ENCODE measurements around the gene ATP8B4.

Gene ATP8B4

DNA sequence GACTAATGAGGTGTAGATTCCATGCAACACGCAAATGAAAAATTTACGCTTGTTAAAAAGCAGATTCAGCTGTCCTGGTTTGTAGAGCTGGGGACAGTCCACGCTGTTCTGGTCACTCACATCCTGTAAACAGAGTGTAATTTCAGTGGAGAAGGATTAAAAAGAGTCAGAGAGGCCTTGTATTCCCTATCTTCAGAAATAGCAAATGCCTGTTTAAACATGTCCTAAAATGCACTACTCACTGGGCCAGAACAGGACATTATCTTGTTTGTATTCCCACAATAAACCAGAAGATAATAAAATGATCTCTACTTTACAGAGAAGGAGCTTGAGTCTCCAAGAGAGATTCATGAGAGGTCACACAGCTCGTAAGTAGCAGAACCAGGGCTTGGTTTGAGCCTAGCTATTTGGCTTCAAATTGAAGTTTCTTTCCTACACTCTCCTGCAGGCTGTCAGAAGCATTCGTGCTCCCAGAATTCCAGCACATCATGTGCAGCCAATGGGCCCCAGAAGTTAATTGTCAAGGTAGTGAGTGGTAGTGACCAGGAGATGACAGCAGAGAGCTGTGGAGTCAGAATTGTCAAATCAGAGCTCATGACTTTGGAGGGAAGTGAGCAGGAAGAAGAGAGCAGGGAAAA, 242.5 kb downstream of the ATP8B4 start:
- DNase-seq (ENCODE audit: low read depth) = no peak
- TF ChIP-seq, protein P1, sequence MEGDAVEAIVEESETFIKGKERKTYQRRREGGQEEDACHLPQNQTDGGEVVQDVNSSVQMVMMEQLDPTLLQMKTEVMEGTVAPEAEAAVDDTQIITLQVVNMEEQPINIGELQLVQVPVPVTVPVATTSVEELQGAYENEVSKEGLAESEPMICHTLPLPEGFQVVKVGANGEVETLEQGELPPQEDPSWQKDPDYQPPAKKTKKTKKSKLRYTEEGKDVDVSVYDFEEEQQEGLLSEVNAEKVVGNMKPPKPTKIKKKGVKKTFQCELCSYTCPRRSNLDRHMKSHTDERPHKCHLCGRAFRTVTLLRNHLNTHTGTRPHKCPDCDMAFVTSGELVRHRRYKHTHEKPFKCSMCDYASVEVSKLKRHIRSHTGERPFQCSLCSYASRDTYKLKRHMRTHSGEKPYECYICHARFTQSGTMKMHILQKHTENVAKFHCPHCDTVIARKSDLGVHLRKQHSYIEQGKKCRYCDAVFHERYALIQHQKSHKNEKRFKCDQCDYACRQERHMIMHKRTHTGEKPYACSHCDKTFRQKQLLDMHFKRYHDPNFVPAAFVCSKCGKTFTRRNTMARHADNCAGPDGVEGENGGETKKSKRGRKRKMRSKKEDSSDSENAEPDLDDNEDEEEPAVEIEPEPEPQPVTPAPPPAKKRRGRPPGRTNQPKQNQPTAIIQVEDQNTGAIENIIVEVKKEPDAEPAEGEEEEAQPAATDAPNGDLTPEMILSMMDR (IDR thresholded peaks at IDR 0.05; ENCODE audit: insufficient read depth, low read depth, low read length, missing control alignments) = peak; percentile 51
- H3K4me3 ChIP-seq (ENCODE audit: low read depth, low read length) = no peak overlapping the region

DNA sequence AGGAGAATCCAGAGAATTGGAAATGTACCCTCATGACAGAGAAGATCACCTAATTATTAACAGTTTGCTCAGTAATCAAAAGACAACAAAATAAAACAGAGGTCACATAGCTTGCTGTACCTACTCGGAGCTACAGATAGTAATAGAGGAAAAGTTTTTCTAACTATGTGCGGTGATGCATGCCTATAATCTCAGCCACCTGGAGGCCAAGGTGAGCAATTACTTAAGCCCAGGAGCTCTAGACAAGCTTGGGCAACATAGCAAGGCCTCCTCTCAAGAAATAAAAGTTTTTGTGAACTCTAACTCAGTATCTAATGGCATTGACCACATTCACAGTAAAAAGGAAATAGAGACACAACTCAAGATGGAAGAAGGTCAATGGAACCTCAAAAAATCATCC, 243.6 kb downstream of the ATP8B4 start:
- H3K4me3 ChIP-seq (ENCODE audit: low read depth, low read length) = no peak overlapping the region
- TF ChIP-seq, protein P1 (IDR thresholded peaks at IDR 0.05; ENCODE audit: insufficient read depth, low read depth, low read length, missing control alignments) = peak; percentile 35
- DNase-seq (ENCODE audit: low read depth) = peak; percentile 28

DNA sequence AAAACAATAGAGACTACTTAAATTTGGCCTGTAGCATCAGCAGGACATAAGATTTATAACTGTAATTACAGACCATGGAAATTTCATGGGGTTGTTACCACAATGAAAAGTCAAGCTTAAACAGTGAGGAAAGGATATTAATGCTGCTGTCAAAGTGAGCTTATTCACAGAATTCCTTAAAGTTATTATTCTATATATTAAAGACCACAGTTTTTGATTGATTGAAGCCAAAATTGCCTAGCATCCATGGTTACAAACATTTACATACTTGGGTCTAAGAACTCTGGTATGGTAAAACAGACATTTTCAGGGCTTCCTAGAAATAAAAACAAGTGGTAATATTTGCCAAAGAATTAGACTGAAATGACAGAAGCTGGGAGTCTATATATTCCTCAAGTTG, 248.6 kb downstream of the ATP8B4 start:
- DNase-seq (ENCODE audit: low read depth) = no peak
- TF ChIP-seq, protein P1 (IDR thresholded peaks at IDR 0.05; ENCODE audit: insufficient read depth, low read depth, low read length, missing control alignments) = no peak
- no peak overlapping the region for H3K4me3 ChIP-seq (ENCODE audit: low read depth, low read length)

DNA sequence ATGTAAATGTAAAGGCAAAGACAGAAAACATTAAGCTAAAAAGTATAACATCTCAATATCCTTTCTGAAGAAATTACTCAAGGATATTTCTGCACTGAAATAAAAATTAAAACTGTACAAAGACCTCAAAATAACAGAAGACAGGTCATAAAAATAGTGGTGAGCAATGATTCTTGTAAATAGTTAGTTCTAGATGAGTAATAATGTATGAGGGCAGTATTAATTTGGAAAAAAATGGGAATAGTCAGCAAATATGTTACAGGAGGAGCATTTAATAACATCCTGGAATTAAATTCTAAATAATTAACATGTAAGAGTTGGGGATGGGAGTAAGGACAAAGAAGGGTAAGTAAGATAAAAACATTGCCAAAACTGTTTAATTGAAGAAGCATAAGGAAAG, 250.7 kb downstream of the ATP8B4 start:
- TF ChIP-seq, protein P1 (IDR thresholded peaks at IDR 0.05; ENCODE audit: insufficient read depth, low read depth, low read length, missing control alignments) = no peak
- DNase-seq (ENCODE audit: low read depth) = no peak
- no peak overlapping the region for H3K4me3 ChIP-seq (ENCODE audit: low read depth, low read length)

DNA sequence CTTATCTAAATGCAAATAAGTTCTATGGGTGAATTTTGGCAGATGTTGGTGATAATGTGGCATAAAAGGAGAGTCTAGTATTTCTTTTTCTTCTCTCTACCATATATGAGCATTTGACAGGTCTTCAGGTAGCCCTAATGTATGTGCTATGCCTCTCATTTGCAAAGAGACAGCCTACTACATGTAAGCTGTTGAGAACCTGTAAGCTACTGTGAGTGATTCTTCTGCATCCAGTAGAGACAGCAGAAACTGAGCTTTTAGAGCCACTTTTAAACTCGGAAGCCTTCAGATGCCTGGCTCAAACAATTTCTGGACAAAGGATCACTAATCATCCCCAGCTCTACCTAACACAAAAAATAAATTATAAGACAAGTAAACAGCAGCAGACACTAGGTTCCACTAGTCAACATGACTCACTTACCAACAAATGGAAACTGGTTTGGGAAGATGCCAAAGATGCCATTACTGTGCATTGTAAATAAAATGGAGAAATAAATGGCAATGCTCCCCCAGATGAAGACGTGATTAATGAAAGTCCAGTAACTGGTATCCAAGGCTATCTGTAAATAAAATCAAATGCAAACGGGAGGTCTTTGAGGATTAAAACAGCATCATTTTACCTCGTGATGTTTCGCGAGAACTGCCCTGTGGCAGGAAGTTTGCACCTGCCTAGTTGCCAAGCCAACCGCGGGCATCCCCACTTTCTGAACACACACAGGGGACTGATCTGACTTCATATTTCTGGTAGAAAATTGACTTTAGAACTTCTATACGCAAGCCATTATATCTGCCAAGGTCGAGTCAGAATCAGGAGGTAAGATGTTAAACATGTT, 252.9 kb downstream of the ATP8B4 start:
- no peak for DNase-seq (ENCODE audit: low read depth)
- H3K4me3 ChIP-seq (ENCODE audit: low read depth, low read length) = no peak overlapping the region
- TF ChIP-seq, protein P1 (IDR thresholded peaks at IDR 0.05; ENCODE audit: insufficient read depth, low read depth, low read length, missing control alignments) = no peak

DNA sequence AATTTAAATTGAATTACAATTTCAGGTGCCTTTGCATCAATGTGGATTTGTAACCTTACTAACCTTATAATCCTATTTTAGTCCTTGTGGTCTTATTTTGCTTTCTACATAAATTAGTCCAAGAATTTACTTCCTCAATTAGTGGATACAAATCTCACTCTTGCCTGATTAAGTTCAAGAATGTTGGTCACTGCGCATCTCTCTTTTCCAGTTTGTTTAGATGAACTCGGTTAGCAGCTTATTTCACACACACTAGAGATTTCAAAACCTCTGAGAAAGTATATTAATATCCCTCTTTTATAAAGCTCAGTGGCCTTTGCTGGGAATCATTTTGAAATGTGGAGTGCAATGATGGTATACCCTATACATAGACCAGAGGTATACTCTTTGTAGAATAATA, 254.8 kb downstream of the ATP8B4 start:
- TF ChIP-seq, protein P1 (IDR thresholded peaks at IDR 0.05; ENCODE audit: insufficient read depth, low read depth, low read length, missing control alignments) = no peak
- H3K4me3 ChIP-seq (ENCODE audit: low read depth, low read length) = no peak overlapping the region
- no peak for DNase-seq (ENCODE audit: low read depth)
